Stimulated activated naive CD8-positive, alpha-beta T cell treated with anti-CD3 and anti-CD28 coated beads, Interleukin-15, Interleukin-2, amounts not matched to agents 100 U/mL and 50 U/mL, for 24 hours (primary cell): ENCODE measurements around the gene MCFD2.
"Not testable (repeated sequence)": the region's sequence is repeated elsewhere in the genome, so short reads cannot be mapped to it uniquely, and the experiment has no call there.

Source experiments
- ATAC-seq: fragments of 150-1000 bp; cut with Tn5 transposase; one replicate; pipeline ENCODE4 v1.10.0; 2021
- DNase-seq: peaks from one replicate; pipeline ENCODE4 v3.0.0; 2021

Gene MCFD2

DNA sequence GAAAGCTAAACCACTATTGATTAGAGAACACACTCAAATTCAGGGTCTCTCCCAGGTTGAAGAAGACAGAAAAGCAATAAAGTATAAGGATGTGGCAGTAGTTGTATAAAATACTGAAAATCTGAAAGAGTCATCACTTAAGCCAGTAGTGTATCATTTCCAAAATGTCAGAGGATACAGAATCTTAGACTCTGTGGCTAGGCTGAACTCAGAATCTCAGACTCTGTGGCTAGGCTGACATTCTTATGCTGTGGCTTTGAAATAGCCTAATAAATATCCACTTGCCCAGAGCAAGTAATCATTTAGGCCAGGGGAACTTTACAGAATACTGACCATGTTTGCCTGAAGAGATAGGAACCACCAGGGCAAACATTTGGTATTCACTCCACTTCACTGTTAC is 13.1 kb downstream of the MCFD2 start:
- no peak for DNase-seq
- no peak for ATAC-seq

DNA sequence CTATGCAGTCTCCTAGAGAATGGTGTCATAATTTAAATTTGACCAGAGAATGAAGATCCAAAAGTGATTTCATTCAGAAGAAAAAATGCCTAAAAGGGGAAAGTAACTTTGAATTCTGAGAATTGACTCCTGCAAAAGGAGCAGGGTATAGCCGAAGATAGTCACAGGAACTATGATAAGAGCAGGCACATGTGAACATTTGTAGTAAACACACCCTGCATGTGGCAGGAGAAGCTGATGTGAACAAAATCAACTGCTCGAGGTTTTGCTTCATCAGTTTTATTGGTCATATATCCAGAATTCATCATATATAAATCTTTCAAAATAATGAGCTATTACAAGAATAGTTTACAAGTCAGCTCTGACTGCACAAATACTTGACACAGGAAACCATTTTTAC is 14.0 kb downstream of the MCFD2 start:
- DNase-seq, result no peak
- ATAC-seq, result no peak

DNA sequence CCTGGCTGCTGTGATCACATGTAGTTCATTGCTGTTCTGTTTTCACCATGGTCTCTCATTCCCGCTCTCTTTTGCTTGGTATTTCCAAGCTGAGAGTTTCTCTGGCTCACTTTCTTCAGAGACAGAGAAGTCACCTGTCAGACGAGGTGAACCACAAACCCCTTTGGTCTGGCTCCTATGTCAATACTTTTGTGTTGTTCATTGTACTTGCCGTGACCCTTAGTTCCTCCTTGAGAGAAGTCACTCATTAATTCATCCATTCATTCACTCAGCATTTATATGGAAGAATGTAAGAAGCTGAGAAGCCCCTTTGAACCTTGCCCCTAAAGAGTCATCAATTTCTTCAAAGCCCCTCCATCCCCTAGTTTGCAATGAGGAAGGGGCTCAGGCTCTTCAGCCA is 15.2 kb downstream of the MCFD2 start:
- DNase-seq (no peak), ATAC-seq (no peak)

DNA sequence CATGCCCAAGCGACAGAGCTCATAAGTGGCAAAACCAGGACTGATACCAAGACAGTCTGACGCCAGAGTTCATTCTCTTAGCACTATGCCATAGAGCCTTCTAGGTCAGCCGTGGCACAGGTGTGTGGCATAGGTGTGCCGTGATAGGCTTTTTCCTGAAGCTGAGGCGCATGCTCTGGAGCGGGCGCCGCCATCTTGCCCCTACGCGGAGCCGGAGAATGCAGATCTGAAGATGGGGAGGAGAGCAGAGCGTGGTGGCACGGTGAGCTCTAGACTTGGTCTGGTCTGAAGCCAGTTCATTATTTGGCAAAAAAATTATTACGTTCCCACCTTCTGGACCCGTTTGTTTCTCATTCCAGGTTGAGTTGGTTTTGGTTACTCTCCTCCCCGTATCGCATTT is 16.6 kb downstream of the MCFD2 start:
- no peak for DNase-seq
- no peak for ATAC-seq

DNA sequence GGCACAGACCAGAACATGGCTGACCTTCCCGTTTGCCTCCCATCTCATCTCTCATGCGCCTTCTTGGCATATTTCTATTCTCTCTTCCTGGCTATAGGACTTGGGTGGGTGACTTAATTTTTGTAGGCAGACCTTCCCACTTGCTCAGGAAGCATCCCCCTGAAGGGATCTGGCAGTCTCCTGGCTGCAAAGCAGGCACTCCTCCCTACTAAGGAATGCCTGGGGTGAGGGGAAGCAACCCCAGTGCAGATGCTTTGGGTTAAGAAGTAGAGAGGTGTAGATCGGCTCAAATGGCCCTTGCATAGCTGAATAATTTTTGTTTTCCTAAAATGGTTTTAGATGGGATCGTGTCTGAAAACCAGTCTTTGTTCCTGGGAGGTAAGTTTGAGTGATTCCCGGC is 17.6 kb downstream of the MCFD2 start:
- DNase-seq (no peak), ATAC-seq (no peak)

DNA sequence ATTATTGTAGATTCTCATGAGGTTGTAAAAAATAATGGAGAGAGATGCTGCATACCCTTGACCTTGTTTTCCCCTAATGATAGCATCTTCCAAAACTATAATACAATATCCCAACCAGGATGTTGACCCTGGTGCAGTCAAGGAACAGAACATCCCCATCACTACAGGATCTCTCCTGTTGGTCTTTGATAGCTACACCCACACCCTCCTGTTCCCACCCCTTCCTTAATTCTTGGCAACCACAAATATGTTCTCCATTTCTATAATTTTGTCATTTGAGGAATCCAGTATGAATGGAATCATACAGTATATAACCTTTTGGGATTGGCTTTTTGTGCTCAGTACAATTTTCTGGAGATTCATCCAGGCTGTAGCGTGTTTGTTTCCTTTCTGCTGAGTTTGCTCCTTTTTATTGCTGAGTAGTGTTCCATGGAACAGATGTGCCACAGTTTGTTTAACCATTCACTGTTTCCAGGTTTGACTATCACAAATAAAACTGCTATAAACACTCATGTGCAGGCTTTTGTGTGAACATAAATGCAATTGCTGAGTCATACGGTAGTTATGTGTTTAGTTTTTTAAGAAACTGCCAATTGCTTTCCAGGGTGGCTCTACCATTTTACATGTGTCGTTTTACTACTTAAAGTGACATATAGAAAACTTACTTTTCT is 22.2 kb downstream of the MCFD2 start:
- no peak for ATAC-seq
- DNase-seq, result no peak

DNA sequence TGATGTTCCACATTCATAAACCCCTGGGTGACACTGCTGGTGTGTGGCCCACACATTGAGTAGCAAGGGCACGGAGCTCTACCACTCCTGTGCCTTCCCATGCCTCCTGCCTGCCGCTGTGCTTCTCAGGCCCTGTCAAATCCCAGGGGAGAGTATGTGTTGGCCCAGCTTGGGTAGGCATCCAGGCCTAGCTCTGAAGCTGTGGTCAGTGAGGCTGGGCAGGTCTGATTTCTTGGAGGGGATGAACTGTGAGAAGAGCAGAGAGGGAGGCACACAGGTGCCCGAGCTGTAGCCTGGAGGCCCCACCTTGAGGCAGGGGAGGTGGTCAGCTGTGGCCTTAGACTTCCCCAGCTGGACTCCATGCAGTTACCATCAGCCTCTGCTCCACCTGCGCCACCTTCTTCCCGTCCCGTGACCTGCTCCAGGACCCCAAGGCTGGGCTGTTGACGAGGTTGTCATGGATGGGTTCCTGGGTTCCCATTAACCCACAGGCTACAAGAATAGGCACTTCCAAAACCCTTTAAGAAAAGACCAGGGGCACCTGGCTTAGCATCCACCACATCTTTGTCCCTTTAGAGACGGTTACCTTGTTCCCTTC is 23.6 kb downstream of the MCFD2 start:
- ATAC-seq (no peak), DNase-seq (no peak)

DNA sequence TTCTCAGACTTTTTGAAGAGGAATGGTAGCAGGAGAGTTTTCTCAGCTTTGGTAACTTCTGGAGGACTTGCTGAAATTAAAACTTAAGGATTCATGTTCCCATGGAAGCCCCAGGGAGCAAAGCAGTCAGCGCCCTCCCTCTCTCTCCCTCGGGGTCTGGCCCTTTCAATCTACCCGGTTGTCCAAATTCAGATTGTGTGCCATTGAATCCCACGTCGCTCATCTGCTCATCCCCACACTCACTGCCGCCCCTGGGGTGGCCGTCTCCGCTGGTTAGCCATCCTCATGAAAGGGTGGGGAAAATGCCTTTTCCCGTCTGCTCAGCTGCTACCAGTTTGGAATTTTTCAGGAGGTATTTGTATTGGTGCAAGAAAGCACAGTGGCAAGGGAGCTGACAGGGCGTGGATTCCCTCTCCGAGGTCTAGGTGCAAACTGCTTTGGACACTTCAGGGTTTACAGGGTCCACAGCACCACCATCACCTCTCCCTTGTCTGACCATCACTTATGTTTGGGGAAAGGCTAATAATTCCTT is 27.1 kb downstream of the MCFD2 start:
- no peak for ATAC-seq
- DNase-seq, result no peak

DNA sequence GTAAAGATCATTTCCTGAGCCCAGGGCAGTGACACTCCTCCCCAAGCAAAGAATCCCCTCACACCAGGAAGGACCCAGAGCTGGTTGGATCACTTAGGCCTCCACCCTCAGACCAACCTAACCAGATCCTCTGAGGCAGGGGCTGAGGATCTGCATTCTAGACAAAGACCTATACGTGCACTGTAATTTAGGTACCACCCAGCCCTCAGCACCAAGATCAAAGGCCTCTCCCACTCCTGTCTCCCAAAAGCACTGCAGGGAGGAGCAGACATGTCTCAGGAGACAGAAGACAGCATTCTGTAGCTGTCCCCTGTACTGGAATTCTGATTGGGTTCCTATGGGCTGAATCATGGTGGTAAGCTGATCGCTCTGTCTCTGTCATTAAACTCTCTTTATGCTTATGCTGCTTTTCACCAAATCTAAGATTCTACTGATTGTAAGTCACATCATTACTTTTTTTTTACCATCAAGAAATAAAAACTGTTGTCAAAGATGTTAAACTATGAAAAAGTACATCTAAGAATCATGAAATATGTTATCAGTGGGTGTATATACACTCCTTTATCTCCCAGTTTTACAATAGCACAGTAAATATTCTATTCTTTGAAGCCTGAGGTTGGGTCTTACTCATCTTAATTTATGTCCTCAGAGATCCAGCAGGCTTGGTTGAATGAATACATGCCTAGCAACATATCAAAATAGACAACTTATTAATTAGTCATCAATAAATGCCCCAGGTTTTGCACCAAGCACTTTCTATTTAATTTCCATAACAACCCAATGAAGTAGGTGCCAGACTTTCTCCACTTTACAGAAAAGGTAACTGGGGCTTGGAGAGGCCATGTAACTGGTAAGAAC is 28.3 kb downstream of the MCFD2 start:
- ATAC-seq (no peak), DNase-seq (no peak)

DNA sequence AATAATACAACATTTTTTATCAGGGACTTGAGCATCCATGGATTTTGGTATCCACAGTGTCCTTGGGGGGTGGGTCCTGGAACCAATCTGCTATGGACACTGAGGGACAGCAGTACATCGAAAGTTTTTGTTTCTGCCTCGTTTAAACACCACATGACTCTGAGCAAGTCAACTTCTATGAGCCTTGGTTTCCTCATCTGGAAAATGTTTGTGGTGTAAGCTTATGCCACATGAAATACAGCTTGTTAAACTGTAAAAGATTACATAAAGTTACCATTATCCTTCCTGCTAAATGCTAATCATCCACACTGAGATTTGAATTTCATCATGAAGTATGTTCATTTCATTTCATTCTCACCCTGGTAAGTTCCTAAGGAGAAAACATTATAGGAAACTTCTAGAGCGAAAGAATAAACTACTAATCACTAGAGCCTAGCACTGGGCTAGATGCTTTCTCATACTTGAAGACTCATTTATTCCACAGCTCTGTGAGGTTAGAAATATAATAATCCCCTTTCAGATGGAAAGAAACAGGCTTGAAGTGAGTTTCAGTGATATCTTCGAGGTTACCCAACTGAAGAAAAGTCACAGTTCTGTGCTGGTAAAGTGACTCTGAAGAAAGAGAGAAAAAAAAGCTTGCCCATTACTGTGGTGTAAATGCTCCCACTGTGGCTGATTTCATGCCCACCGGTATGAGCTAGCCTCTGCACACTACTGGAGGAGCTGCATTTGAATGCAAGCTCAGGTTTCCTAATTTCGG is 29.2 kb downstream of the MCFD2 start:
- ATAC-seq (peak; percentile 75), DNase-seq (no peak)

DNA sequence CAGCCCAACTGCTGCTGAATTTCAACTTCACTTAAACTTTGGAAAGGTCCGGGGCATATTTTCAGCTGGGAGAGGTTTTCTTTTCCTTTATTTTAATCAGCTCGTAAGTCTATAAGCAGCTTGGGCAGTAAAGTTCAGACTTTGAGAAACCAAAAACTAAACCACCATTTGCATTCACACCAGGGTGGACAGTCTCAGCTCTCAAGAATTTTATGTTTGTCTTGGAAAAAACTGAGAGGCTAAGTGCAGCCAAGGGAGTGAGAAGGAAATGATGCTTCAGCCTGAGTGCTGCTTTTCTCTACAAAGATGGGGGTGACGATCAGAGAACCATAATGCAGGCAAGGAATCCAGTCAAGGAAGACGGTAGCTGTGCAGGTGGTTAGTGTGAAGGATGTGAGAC is 30.2 kb downstream of the MCFD2 start:
- no peak for DNase-seq

DNA sequence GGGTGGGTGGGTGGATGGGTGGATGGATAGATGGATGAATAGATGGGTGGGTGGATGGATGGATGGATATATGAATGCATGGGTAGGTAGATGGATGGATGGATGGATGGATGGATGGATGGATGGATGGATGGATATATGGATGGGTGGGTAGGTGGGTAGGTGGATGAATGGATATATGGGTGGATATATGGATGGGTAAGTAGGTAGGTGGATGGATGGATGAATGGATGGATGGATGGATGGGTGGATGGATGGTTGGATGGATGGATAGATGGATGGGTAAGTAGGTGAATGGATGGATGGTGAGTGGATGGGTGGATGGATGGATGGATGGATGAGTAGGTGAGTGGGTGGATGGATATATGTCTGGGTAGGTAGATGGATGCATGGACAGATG is 36.1 kb downstream of the MCFD2 start:
- ATAC-seq (no peak), DNase-seq (no peak)

More for the DNA sequence above, 30.2 kb downstream of the MCFD2 start:
- no peak for ATAC-seq

DNA sequence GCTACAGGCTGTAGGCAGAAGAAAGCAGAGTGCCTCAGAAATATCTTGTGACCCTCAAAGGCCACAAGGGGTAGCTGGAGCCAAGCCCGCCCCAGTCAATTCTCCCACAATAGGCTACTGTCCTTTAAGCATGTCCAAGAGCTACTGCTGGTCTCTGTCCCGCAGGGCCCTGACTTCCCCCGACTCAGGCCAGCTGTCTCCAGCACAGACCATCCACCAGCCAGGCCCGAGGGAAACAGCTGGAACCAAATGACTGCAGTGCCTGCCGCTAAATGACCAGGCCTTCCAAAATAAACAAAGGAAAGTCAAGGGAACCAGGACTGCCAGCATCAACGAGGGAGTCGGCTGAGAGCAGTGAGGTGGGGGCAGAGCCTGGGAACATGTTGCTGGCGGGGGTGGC is 36.7 kb downstream of the MCFD2 start:
- ATAC-seq (no peak), DNase-seq (no peak)

DNA sequence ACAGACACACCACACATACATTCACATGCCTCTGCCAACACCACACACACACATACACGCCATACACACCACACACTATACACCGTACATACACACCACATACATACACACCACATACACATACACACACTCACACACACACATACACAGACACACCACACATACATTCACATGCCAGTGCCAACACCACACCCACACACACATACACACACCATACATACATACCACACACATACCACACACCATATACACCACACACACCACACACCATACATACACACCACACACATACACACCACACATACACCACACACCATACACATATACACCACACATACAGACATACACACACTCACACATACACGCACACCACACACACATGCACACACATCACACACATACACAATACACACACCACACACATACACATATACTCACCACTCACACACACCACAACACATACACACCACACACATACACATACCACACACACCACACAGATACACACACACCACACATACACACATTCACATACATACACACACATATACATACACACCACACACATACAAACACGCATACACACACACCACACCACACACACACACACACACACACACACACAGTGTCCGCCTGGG is 37.2 kb downstream of the MCFD2 start:
- ATAC-seq, result no peak
- DNase-seq, result no peak

DNA sequence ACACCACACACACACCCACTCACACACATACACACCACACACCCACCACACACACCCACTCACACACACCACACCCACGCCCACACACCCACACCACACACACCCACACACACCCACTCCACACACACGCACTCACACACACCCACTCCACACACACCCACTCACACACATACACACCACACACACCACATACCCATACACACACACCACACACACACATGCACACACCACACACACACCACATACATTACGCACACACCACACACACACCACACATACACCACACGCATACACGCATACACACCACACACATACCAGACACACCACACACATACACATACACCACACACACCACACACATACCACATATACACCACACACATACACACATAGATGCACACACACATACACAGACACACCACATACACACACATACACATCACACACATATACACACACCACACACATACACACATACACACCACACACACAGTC is 37.9 kb downstream of the MCFD2 start:
- no peak for DNase-seq
- no peak for ATAC-seq

DNA sequence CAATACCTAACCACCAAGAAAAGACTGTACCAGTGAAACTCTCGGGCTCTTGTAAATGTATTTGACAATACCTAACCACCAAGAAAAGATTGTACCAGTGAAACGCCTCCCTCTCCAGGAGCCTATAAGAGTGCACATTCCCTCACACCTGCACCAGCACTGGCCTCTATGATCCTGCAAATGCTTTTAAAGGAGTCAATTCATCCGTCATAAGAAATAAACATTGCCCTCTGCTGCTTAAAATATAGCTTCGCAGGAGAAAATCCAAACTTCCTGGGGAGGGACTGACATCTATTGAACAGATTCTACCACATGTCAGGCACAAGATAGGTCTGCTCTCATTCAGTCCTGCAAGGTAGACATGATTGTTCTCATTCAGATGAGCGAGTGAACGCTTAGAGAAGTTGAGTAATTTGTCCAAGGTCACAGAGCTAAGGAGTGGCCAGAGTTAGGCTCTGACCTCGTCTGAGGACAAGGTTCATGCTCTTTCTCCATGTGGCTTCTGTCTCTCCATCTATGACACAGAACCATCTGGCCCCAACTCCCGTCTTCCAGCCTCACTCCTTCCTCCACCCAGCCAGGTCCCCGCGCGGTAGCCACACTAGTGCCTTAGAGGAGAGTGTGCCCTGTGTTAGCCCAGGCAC is 38.7 kb downstream of the MCFD2 start:
- DNase-seq (no peak), ATAC-seq (no peak)

DNA sequence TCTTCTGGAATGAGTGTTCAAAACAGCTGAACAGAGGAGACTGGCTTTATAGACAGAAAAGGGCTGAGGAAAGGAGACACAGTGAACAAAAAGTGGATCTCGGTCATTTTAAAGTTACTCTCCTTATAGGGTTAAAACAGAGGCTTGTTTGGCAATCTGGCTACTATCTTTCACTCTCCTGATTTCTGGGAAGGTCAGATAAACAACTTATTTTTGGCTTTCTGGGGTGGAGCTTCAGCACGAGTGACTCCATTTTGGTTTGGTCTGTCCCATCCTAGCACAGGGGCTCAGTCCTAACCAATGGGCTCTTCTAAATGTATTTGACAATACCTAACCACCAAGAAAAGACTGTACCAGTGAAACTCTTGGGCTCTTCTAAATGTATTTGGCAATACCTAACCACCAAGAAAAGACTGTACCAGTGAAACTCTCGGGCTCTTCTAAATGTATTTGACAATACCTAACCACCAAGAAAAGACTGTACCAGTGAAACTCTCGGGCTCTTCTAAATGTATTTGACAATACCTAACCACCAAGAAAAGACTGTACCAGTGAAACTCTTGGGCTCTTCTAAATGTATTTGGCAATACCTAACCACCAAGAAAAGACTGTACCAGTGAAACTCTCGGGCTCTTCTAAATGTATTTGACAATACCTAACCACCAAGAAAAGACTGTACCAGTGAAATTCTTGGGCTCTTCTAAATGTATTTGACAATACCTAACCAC is 39.5 kb downstream of the MCFD2 start:
- ATAC-seq, DNase-seq: not testable (repeated sequence)

DNA sequence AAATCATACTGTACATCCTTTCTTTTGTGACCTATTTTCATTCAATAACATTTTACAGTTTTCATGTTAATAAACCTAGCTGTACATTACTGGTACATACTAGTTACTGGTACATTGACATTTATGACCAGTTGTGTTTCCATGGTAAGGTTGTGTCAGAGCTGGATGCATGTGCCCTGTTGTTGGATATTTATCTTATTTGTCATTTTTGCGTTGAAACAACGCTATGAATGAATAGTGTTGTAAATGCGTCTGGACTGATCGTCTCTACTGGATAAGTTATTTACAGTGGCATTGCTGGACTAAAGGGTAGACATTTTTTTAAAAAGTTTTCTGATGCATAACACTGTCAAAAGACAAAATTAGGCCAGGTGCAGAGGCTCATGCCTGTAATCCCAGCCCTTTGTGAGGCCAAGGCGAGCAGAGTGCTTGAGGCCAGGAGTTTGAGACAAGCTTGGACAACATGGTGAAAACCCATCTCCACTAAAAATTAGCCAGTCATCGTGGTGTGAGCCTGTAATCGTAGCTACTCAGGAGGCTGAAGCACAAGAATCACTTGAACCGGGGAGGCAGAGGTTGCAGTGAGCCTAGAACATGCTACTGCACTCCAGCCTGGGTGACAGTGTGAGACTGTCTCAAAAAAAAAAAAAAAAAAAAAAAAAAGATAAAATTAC is 40.2 kb downstream of the MCFD2 start:
- DNase-seq, result no peak
- ATAC-seq, result no peak

DNA sequence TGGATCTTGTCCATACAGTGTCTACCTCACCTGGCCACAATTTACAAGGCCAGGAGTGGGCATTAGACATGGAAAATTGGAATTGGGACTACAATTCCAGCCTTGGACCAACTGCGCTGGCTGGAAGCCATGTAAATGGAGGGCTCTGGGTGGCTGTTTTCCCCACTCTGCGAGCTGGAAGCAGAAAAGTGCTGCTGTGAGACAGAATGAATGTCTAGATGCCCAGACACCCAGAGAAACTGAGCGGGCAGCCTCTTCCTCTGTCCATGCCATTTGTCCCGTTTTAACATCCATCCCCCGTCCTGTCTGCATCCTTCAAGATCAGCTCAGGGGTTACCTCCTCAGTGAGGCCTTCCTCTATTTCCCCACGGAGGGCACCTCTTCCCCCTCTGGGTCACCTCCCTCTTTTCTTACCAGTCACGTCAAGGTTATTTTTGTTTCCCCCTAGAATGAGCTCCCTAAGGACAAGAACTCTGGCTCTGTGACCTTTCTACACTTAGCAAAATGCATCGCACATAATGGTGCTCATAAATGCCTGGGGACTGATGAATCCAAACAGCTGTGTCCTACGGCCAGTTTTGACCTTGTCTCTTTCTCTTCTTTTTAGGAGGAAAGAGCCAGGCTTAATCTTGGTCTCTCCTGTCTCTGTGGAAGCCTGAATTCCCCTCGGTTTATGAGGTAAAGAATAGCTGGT is 41.2 kb downstream of the MCFD2 start:
- no peak for DNase-seq
- ATAC-seq, result no peak
